ENCODE results near the gene SIGLEC15. TPM values are rescaled to one million over a fixed set of nuclear protein-coding genes. Genes with fewer than 3 reads are reported as not detected.

SIGLEC15 gene
- total and polyA plus RNA-seq, 4 donors, result 0.04 to 0.91 (median 0.68) TPM

DNA sequence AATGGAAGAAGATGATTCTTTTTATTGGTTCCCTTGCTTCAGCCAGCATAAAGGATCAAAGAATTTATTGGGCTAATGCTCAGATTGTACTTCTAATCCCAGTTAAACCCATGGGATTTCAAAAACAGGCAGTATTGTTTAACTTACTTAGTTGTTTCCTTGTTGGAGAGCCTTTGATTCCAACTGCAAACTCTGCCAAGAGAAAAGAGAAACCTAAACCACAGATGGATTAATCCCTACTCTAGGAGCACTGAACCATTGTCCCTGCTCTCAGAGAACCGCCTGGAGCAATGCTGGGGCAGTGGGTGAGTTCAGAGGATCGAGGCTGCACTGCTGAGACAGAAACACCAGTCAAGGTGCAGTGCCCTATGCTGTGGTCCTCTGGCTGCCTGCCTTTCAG is 44.9 kb upstream of the SIGLEC15 start:
- H3K27me3 ChIP-seq (ENCODE audit: control insufficient read depth in 3 of 3, insufficient read depth in 3 of 3, low read length in 2 of 3), result peaks cover 0 to 8% (median 5%) of the 10 kb centered on the region in 3 donors
- WGBS, 2 donors, result 61 to 68% methylated on average over 2 of the region's 2 CpGs
- TF ChIP-seq, protein P1, sequence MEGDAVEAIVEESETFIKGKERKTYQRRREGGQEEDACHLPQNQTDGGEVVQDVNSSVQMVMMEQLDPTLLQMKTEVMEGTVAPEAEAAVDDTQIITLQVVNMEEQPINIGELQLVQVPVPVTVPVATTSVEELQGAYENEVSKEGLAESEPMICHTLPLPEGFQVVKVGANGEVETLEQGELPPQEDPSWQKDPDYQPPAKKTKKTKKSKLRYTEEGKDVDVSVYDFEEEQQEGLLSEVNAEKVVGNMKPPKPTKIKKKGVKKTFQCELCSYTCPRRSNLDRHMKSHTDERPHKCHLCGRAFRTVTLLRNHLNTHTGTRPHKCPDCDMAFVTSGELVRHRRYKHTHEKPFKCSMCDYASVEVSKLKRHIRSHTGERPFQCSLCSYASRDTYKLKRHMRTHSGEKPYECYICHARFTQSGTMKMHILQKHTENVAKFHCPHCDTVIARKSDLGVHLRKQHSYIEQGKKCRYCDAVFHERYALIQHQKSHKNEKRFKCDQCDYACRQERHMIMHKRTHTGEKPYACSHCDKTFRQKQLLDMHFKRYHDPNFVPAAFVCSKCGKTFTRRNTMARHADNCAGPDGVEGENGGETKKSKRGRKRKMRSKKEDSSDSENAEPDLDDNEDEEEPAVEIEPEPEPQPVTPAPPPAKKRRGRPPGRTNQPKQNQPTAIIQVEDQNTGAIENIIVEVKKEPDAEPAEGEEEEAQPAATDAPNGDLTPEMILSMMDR (IDR thresholded peaks at IDR 0.05; ENCODE audit: control extremely low read depth, extremely low read depth), result no peak
- H3K9me3 ChIP-seq (ENCODE audit: control insufficient read depth in 4 of 4, insufficient read depth in 3 of 4, low read length in 3 of 4), result no peaks in the 10 kb centered on the region
- H3K4me3 ChIP-seq, result no peak overlapping the region
- no peaks in the 10 kb centered on the region for H3K36me3 ChIP-seq (ENCODE audit: control insufficient read depth in 4 of 4, insufficient read depth in 4 of 4, low read length in 4 of 4)
- no peak for ATAC-seq (ENCODE audit: insufficient read depth, low FRiP score)
- DNase-seq, result no peak
- peaks cover 0 to 5% (median 0%) of the 10 kb centered on the region in 5 donors for H3K4me1 ChIP-seq (ENCODE audit: control insufficient read depth in 5 of 5, insufficient read depth in 5 of 5, low read length in 5 of 5)
- no peak overlapping the region for H3K9ac ChIP-seq (ENCODE audit: insufficient read depth in 1 of 2, low read length in 2 of 2)
- no peak overlapping the region for H3K27ac ChIP-seq (ENCODE audit: low read depth in 1 of 2, low read length in 1 of 2)

DNA sequence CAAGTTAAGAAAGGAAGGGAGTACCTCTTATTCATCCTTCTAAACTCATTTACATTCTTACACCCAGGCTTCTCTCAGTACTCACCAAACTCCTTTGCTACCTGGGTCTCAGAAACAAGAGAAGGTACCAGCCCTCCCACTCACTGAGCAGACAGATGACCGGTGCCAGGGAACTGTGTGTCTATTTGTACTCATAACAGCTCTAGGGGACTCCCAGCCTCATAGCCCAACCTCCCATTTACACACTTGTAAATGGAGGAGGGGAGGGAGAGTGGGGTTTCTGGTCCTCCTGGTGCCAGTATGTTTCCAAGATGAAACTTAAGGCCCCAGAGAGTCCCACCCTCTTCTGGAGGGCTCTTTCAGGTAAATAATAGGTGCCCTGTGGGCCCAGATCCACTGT is 42.8 kb upstream of the SIGLEC15 start:
- ATAC-seq (ENCODE audit: insufficient read depth, low FRiP score) (no peak), DNase-seq (no peak)
- Histone ChIP-seq H3K4me3 (no peak overlapping the region), H3K9ac (ENCODE audit: insufficient read depth in 1 of 2, low read length in 2 of 2) (no peak overlapping the region), H3K4me1 (ENCODE audit: control insufficient read depth in 5 of 5, insufficient read depth in 5 of 5, low read length in 5 of 5) (peaks cover 0 to 5% (median 0%) of the 10 kb centered on the region in 5 donors), H3K27me3 (ENCODE audit: control insufficient read depth in 3 of 3, insufficient read depth in 3 of 3, low read length in 2 of 3) (peaks cover 0 to 5% (median 4%) of the 10 kb centered on the region in 3 donors), H3K27ac (ENCODE audit: low read depth in 1 of 2, low read length in 1 of 2) (no peak overlapping the region), H3K9me3 (ENCODE audit: control insufficient read depth in 4 of 4, insufficient read depth in 3 of 4, low read length in 3 of 4) (no peaks in the 10 kb centered on the region), H3K36me3 (ENCODE audit: control insufficient read depth in 4 of 4, insufficient read depth in 4 of 4, low read length in 4 of 4) (no peaks in the 10 kb centered on the region)
- 66 to 76% methylated on average over 1 of the region's 1 CpG for WGBS, 2 donors
- TF ChIP-seq, protein P1 (IDR thresholded peaks at IDR 0.05; ENCODE audit: control extremely low read depth, extremely low read depth), result no peak

DNA sequence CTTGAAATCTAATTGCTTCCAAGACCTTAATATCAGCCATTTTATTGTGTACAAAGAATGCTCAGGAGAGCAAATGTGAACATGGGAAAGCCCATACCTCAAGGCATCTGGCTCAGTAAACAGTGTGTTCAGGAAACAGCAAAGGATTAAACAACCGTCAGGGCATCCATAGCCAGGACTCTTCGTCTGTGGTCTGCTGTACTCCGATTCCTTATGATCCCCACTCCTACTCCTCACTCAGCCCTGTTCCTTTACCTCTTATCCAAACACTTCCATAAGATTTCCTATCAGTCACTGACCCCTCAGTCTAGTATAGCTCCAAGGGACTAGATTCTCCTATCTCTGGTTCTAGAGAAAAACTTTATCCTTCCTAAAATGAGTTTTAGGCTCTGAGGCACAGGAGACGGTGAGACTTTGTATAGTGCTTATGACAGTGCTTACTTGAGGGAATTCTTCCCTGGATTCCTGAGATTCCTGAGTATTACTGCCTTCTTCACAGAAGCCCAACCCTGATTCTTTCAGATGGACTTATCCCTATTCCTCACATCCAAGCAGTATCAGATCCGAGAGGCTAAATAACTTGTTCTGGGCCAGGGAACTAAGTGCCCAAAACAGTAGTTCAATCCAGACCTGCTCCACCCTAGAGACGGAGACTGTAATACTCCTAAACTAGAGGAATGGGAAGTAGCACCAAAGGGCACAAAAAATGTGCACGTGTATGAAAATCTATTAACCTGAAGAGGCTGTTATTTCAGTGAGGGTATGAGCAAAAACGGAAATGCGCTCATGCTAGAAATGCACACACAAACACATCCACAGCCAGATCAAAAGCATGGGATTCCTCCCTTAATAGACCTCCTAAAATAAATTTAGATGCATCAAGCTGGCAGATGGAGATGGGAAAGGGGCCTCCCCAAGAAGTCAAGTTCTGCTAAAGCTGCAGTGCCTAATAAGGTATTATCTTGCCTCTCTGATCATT is 42.1 kb upstream of the SIGLEC15 start:
- no peak for DNase-seq
- Histone ChIP-seq H3K4me1 (ENCODE audit: control insufficient read depth in 5 of 5, insufficient read depth in 5 of 5, low read length in 5 of 5) (peaks cover 0 to 5% (median 0%) of the 10 kb centered on the region in 5 donors), H3K27ac (ENCODE audit: low read depth in 1 of 2, low read length in 1 of 2) (no peak overlapping the region), H3K4me3 (no peak overlapping the region), H3K9ac (ENCODE audit: insufficient read depth in 1 of 2, low read length in 2 of 2) (no peak overlapping the region), H3K36me3 (ENCODE audit: control insufficient read depth in 4 of 4, insufficient read depth in 4 of 4, low read length in 4 of 4) (no peaks in the 10 kb centered on the region), H3K27me3 (ENCODE audit: control insufficient read depth in 3 of 3, insufficient read depth in 3 of 3, low read length in 2 of 3) (peaks cover 0 to 5% (median 4%) of the 10 kb centered on the region in 3 donors), H3K9me3 (ENCODE audit: control insufficient read depth in 4 of 4, insufficient read depth in 3 of 4, low read length in 3 of 4) (no peaks in the 10 kb centered on the region)
- no peak for ATAC-seq (ENCODE audit: insufficient read depth, low FRiP score)
- TF ChIP-seq, protein P1 (IDR thresholded peaks at IDR 0.05; ENCODE audit: control extremely low read depth, extremely low read depth), result no peak
- 77 to 86% methylated on average over 9 of the region's 9 CpGs for WGBS, 2 donors
